Measurements from ENCODE around the gene DDX56.

- TF ChIP-seq POLR2A (IDR thresholded peaks at IDR 0.05), result no peak
- TF ChIP-seq CTCF (IDR thresholded peaks at IDR 0.05), result peak; percentile 29 to 51 (median 50)
Observed at GRCh38 chr7:44534501-44534900, 39.2 kb downstream of the DDX56 start.
